ENCODE data around the gene LPO.

GRCh38 chr17:58282442-58282841, 44.1 kb downstream of the LPO start:
- no peak for TF ChIP-seq POLR2A (IDR thresholded peaks at IDR 0.05; ENCODE audit: low read depth, low read length)
- TF ChIP-seq, protein P1, sequence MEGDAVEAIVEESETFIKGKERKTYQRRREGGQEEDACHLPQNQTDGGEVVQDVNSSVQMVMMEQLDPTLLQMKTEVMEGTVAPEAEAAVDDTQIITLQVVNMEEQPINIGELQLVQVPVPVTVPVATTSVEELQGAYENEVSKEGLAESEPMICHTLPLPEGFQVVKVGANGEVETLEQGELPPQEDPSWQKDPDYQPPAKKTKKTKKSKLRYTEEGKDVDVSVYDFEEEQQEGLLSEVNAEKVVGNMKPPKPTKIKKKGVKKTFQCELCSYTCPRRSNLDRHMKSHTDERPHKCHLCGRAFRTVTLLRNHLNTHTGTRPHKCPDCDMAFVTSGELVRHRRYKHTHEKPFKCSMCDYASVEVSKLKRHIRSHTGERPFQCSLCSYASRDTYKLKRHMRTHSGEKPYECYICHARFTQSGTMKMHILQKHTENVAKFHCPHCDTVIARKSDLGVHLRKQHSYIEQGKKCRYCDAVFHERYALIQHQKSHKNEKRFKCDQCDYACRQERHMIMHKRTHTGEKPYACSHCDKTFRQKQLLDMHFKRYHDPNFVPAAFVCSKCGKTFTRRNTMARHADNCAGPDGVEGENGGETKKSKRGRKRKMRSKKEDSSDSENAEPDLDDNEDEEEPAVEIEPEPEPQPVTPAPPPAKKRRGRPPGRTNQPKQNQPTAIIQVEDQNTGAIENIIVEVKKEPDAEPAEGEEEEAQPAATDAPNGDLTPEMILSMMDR (IDR thresholded peaks at IDR 0.05; ENCODE audit: extremely low read depth in 1 of 2, insufficient read depth in 1 of 2, low read depth in 1 of 2, low read length in 2 of 2): no peak
- no peak for TF ChIP-seq POLR2AphosphoS5 (IDR thresholded peaks at IDR 0.05; ENCODE audit: insufficient read depth, low read depth, low read length)
- TF ChIP-seq FOS (IDR thresholded peaks at IDR 0.05; ENCODE audit: borderline replicate concordance, insufficient read depth, low read length): no peak
- no peak for TF ChIP-seq JUN (IDR thresholded peaks at IDR 0.05; ENCODE audit: borderline replicate concordance, insufficient read depth, insufficient read length, low read depth)
- no peak for TF ChIP-seq MAX (IDR thresholded peaks at IDR 0.05; ENCODE audit: insufficient read depth, insufficient read length)
- no peak for TF ChIP-seq GATA2 (IDR thresholded peaks at IDR 0.05; ENCODE audit: insufficient read depth, insufficient read length, low read depth, low read length)

Measured in endothelial cell of umbilical vein (primary cell).